Ishikawa (cell line): ENCODE measurements around the gene CNR2.

Source experiments
- CEBPB ChIP-seq: IDR thresholded peaks from 2 replicates; pipeline ENCODE4 v1.6.1; 2012
- CREB1 ChIP-seq: IDR thresholded peaks from 2 replicates; pipeline ENCODE4 v1.6.1; 2012; ENCODE audit warnings: low read depth
- EGR1 ChIP-seq: IDR thresholded peaks from 2 replicates; pipeline ENCODE4 v1.6.1; 2012
- EP300 ChIP-seq: IDR thresholded peaks from 2 replicates; pipeline ENCODE4 v1.6.1; 2012; ENCODE audit warnings: borderline replicate concordance
- FOXM1 ChIP-seq: IDR thresholded peaks from 2 replicates; pipeline ENCODE4 v1.6.1; 2012; ENCODE audit warnings: low read depth, borderline replicate concordance
- NFIC ChIP-seq: IDR thresholded peaks from 2 replicates; pipeline ENCODE4 v1.6.1; 2012
- RAD21 ChIP-seq: IDR thresholded peaks from 2 replicates; pipeline ENCODE4 v1.6.1; 2012; ENCODE audit warnings: low read depth
- TAF1 ChIP-seq: IDR thresholded peaks from 2 replicates; pipeline ENCODE4 v1.6.1; 2012; ENCODE audit warnings: low read depth, mild to moderate bottlenecking
- TCF12 ChIP-seq: IDR thresholded peaks from 2 replicates; pipeline ENCODE4 v1.6.1; 2012; ENCODE audit warnings: low read depth
- TEAD4 ChIP-seq: IDR thresholded peaks from 2 replicates; pipeline ENCODE4 v1.6.1; 2012
- YY1 ChIP-seq: IDR thresholded peaks from 2 replicates; pipeline ENCODE4 v1.6.1; 2012; ENCODE audit warnings: low read depth
- ZBTB7A ChIP-seq: IDR thresholded peaks from 2 replicates; pipeline ENCODE4 v1.6.1; 2012; ENCODE audit warnings: low read depth
- TF ChIP-seq, protein P1 (sequence below): IDR thresholded peaks from 2 replicates; pipeline ENCODE4 v1.6.1; 2012
- TF ChIP-seq, protein P2 (sequence below): IDR thresholded peaks from 2 replicates; pipeline ENCODE4 v1.6.1; 2012; ENCODE audit warnings: low read depth, mild to moderate bottlenecking
- TF ChIP-seq, protein P3 (sequence below): IDR thresholded peaks from 2 replicates; pipeline ENCODE4 v1.6.1; 2012

Gene CNR2

DNA sequence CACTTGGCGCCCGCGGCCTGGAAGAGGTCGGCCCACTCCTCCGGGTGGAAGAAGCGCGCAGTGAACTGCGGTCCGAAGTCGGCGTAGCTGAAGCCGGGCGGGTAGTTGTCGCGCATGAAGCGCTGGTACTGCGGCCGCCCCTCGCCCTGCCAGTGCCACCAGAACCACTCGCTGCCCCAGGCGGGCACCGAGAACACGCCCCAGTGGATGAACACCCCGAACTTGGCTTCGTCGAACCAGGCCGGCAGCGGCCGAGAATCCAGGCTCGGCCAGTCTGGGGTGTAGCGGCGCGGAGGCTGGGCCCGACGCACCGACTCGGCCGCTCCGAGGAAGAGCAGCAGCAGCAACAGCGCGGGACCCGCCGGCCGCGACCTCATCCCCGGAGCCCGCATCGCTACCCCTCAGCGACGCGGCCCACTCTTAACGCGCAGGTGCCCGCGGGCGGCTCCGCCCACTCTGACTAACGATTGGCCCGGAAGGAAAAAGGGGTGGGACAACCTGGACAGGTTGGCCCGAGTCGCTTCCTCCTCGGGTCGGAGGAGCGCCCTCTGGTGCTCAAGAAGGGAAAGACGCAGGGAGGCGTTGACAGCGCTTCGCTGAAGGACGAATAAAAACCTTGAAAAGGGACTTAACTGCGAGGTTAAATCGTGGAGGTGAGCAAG is 45.1 kb downstream of the CNR2 start, which contains the start of gene FUCA1:
Gene FUCA1 (minus strand): TSS at position 396 of the 662 bp plus-strand sequence. CDS start 4 bp downstream, at position 392.
- no peak for TF ChIP-seq CEBPB
- TF ChIP-seq TAF1, result peak; percentile 75; the same call in 1 of the 2 replicates
- no peak for TF ChIP-seq EP300
- TF ChIP-seq, protein P1, sequence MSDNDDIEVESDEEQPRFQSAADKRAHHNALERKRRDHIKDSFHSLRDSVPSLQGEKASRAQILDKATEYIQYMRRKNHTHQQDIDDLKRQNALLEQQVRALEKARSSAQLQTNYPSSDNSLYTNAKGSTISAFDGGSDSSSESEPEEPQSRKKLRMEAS, result peak; percentile 31; the same call in 1 of the 2 replicates
- no peak for TF ChIP-seq NFIC
- TF ChIP-seq YY1, result no peak
- no peak for TF ChIP-seq FOXM1
- TF ChIP-seq CREB1, result 0 out of 2 replicates have a peak, but pooled peaks have one; percentile 10
- TF ChIP-seq, protein P2, sequence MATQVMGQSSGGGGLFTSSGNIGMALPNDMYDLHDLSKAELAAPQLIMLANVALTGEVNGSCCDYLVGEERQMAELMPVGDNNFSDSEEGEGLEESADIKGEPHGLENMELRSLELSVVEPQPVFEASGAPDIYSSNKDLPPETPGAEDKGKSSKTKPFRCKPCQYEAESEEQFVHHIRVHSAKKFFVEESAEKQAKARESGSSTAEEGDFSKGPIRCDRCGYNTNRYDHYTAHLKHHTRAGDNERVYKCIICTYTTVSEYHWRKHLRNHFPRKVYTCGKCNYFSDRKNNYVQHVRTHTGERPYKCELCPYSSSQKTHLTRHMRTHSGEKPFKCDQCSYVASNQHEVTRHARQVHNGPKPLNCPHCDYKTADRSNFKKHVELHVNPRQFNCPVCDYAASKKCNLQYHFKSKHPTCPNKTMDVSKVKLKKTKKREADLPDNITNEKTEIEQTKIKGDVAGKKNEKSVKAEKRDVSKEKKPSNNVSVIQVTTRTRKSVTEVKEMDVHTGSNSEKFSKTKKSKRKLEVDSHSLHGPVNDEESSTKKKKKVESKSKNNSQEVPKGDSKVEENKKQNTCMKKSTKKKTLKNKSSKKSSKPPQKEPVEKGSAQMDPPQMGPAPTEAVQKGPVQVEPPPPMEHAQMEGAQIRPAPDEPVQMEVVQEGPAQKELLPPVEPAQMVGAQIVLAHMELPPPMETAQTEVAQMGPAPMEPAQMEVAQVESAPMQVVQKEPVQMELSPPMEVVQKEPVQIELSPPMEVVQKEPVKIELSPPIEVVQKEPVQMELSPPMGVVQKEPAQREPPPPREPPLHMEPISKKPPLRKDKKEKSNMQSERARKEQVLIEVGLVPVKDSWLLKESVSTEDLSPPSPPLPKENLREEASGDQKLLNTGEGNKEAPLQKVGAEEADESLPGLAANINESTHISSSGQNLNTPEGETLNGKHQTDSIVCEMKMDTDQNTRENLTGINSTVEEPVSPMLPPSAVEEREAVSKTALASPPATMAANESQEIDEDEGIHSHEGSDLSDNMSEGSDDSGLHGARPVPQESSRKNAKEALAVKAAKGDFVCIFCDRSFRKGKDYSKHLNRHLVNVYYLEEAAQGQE, result no peak
- peak; percentile 29; the same call in 1 of the 2 replicates for TF ChIP-seq TCF12
- no peak for TF ChIP-seq EGR1
- peak; percentile 81; the same call in 1 of the 2 replicates for TF ChIP-seq ZBTB7A
- TF ChIP-seq, protein P3, sequence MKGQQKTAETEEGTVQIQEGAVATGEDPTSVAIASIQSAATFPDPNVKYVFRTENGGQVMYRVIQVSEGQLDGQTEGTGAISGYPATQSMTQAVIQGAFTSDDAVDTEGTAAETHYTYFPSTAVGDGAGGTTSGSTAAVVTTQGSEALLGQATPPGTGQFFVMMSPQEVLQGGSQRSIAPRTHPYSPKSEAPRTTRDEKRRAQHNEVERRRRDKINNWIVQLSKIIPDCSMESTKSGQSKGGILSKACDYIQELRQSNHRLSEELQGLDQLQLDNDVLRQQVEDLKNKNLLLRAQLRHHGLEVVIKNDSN, result no peak
- no peak for TF ChIP-seq TEAD4
- peak; percentile 67 for TF ChIP-seq RAD21

DNA sequence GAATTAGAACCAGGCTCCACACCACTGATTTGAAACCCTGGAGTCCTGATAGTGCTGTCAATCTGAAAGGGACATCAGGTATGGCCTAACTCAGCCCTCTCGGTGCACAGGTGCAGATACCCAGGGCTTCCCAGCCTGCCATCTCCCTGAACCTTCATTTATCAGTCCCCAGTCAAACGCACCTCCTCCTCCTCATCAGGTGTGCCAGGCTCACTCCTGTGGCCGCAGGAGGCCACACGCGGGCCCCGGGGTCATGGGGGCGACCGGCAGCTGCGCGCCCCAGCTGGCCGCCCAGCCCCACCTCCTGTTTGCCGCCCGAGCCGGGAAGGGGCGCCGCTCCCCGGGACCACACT is 45.6 kb downstream of the CNR2 start:
- TF ChIP-seq, protein P3, result no peak
- TF ChIP-seq RAD21, result no peak
- no peak for TF ChIP-seq CEBPB
- TF ChIP-seq TAF1, result no peak
- no peak for TF ChIP-seq EP300
- TF ChIP-seq YY1, result no peak
- TF ChIP-seq NFIC, result no peak
- TF ChIP-seq EGR1, result no peak
- no peak for TF ChIP-seq FOXM1
- TF ChIP-seq CREB1, result no peak
- TF ChIP-seq, protein P1, result no peak
- no peak for TF ChIP-seq TCF12
- TF ChIP-seq ZBTB7A, result no peak; the same call in 1 of the 2 replicates
- TF ChIP-seq, protein P2, result no peak
- no peak for TF ChIP-seq TEAD4

DNA sequence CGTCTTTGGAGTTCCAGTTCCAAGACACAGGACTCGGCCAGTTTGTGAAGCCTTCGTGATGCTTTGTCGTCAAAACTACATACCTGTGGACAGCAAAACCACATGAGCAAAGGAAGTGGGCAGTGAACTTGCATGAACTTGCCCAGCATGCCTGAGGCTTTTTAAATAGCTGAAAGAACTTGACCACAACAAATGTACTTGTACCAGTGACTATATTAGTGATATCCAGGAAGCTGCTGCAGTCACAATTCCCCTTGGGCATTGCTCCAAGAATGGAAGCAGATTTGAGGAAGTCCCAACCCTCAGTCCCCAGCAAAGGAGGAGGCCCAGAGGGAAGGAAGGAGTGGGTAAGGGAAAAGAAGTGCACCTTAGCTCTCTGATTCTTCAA is 47.6 kb downstream of the CNR2 start:
- TF ChIP-seq TAF1 (no peak), TEAD4 (no peak)

DNA sequence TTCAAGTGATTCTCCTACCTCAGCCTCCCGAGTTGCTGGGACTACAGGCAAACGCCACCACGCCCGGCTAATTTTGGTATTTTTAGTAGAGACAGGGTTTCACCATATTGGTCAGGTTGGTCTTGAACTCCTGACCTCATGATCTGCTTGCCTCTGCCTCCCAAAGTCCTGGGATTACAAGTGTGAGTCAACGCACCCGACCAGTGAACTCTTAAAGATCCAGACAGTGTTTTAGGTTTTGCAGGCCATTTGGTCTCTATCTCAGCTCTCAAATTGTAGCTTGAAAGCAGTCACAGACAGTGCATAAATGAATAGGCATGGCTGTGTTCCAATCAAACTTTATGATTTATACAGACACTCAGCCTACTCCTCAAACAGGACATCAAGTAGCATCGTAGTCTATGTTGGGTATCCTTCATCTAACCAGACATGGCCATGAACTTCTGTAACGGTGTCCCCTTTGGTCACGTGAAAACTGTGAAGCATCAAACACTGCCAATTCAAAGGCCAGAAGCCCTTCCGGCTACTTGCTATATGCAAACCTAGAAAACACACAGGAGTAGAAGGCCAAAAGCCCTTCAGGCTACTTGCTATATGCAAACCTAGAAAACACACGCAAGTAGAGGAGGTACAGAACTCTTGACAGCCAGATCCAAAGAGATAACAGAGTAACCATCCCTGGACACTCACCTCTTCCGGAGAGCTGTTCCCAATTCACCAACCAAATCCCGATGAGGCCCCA is 48.2 kb downstream of the CNR2 start:
- TF ChIP-seq YY1 (no peak), ZBTB7A (no peak), TCF12 (no peak), CEBPB (no peak), EP300 (no peak), NFIC (no peak), TEAD4 (no peak), CREB1 (no peak), FOXM1 (no peak), TAF1 (no peak), EGR1 (no peak)
- TF ChIP-seq, protein P3, result no peak
- TF ChIP-seq, protein P1, result no peak
- TF ChIP-seq, protein P2, result no peak
